Ramos (cell line): ENCODE measurements around the gene ITGAE.
"Not testable (repeated sequence)": the region's sequence is repeated elsewhere in the genome, so short reads cannot be mapped to it uniquely, and the experiment has no call there.

Source experiments
- in situ Hi-C: fragments of 300-500 bp; cut with MboI; formaldehyde crosslinking; loops from one replicate; pipeline ENCODE4 v1.14.3; 2022; ENCODE audit warnings: low sequenced_read_pairs; ENCODE audit not compliant: unreplicated experiment

Gene ITGAE, protein sequence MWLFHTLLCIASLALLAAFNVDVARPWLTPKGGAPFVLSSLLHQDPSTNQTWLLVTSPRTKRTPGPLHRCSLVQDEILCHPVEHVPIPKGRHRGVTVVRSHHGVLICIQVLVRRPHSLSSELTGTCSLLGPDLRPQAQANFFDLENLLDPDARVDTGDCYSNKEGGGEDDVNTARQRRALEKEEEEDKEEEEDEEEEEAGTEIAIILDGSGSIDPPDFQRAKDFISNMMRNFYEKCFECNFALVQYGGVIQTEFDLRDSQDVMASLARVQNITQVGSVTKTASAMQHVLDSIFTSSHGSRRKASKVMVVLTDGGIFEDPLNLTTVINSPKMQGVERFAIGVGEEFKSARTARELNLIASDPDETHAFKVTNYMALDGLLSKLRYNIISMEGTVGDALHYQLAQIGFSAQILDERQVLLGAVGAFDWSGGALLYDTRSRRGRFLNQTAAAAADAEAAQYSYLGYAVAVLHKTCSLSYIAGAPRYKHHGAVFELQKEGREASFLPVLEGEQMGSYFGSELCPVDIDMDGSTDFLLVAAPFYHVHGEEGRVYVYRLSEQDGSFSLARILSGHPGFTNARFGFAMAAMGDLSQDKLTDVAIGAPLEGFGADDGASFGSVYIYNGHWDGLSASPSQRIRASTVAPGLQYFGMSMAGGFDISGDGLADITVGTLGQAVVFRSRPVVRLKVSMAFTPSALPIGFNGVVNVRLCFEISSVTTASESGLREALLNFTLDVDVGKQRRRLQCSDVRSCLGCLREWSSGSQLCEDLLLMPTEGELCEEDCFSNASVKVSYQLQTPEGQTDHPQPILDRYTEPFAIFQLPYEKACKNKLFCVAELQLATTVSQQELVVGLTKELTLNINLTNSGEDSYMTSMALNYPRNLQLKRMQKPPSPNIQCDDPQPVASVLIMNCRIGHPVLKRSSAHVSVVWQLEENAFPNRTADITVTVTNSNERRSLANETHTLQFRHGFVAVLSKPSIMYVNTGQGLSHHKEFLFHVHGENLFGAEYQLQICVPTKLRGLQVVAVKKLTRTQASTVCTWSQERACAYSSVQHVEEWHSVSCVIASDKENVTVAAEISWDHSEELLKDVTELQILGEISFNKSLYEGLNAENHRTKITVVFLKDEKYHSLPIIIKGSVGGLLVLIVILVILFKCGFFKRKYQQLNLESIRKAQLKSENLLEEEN

DNA sequence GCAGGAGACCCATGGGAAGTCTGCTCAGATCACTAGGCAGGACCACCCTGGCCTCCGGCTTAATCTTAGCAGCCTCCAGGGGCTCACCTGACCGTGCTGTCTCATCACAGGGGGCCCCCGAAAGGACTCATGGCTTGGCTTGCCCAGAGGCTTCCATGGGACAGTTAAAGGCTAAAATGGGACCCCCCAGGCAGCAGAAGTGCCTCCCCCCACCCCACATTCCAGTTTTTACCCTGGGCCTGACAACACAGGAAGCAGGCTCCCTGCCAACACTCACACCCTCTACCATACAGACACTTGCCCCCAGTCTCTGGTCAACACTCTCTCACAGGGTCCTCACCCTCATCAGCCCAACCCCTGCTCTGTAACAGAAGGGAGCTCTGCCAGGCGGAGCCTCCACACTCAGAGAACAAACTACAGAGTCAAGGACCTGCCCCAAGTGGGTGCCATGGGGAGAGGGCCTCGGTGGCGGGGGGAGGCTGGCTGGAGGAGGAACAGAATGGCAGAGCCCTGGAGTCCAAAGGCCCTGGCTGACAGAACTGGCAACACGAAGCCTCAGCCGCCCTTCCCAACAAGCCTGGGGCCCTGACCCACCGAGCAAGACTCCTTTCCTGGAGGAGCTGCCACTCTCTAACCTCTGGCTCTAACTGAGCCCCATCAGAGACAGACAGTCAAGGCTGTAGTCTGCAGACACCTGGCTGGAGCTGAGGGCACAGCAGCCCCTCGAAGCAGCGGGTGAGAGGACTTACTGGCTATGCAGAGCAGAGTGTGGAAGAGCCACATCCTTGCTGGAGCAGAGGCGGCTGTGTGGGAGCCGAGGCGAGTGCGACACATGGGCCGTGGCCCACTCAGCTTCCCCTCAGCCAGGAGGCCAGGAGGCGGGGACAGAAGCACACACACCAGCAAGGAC lies at the start of gene ITGAE:
TSS of gene ITGAE (minus strand) at position 827 of the 910 bp plus-strand sequence. CDS start at position 783, 44 bp downstream.
- in situ Hi-C loops = no loop called here

DNA sequence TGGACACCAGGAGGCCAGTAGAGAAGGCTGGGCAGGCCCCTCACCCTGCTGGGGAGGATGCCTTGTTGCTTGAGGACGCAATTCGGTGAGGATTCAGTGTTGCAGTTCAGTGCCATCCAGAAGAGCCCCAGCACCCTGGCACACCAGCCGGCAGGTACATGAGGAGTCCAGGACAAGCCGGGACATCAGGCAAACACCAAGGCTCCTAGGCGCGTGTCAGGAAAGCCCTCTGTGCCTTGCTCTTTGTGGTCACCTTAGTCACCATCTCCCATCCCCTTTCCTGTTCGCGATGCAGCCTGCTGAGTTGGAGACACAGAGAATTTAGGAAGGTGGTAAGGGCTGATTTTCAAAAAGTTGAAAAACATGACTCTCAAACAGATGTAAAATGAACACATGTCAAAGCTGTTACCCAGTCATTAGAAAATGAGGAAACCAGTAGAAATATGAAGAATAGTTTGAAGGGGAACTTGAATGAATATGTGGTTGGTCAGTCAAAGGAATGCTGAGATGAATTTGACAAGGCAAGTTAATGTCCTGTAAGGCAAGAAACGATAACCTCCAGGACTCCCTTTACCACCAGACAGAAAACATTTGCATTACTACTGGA lies 47.3 kb upstream of the ITGAE start:
- in situ Hi-C loops = no loop called here

DNA sequence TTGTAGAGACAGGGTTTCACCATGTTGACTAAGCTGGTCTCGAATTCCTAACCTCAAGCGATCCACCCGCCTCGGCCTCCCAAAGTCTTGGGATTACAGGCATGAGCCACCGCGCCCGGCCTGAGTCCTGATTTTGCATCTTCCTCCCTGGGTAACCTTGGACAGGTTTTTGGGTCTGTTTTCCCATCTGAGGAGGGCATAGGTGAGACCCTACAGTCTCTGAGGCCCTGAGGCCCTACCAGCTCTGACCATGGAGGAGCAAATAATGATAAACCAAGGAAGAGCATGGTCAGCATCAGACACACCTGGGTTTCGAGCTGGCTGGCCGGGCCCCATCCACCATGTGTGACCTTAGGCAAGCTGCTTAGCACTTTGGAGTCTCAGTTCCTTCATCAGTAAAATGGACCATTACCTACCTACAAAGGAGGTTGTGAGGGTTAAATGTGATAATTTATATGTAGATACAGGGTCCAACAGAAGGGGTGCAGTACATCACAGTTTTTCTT lies 46.2 kb upstream of the ITGAE start:
- in situ Hi-C loops = no loop called here

DNA sequence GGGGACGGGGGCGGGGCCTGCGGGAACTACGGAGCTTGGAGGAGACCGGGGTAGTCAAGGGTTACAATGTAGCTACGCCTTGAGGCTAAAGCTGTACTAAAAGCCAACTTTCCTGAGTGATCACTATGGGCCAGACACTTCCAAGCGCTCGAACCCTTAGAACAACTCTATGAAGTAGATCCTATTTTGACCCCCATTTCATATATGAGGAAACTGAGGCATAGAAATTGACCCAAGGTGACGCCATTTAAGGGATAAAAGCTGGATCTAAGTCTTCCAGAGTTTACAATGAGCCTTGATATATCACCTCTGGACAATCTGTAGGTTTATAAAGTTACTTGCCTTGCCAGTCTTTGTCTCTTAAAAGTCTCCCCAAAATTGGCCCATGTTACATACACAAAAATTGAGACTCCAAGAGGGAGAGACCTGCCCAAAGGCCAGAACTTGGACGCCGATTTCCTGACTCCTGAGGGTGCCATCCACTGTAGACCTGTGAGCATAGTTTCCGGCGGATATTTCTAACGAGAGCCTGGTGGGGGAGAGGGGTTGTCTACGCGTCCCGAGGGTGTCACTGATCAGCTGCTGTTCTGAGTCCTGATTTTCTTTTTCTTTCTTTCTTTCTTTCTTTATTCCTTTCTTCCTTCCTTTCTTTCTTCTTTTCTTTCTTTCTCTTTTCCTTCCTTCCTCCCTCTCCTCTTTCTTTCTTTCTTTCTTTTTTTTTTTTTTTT lies 45.6 kb upstream of the ITGAE start:
- in situ Hi-C loops = no loop called here

DNA sequence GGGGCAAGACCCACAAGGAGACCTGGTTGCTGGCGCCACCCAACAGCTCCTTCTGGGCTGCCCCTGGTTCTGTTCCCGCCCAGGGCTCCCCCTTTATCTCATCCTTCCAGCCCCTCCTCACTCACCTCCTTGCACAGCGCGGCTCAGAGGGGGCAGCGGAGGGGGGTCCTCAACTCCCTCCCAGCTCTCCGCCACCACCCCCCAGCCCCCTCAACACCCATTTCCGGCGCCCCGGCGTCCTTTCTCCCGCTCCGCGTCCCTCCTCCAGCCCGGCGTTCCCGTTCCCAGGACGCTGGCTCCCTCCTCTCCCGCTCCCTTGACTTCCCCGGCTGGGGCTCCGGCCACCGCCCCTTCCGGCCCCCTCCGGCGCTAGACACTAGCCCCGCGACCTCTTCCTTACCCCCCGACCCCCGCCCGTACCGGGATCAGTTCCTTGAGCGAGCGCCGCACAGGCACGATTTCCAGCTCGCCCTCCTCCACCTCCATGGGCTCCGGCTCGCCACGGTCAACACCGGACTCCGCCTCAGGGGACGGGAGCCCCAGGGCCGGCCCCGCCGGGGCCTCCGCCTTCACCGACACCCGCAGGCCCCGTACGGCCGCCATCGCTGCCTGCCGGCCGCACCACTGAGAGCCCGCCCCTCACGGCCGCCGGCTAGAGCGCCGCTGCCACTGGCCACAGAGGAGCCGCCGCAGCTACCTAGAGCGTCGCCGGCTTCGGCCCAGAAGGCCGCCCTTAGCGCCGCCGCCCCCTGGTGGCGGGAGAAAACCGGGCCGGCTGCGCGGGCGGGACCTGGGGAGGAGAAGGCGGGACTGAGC lies 44.8 kb upstream of the ITGAE start, which contains the start of gene NCBP3:
TSS of gene NCBP3 (minus strand) at position 626 of the 816 bp plus-strand sequence. CDS start at position 603, 23 bp downstream.
- in situ Hi-C loops = no loop called here

DNA sequence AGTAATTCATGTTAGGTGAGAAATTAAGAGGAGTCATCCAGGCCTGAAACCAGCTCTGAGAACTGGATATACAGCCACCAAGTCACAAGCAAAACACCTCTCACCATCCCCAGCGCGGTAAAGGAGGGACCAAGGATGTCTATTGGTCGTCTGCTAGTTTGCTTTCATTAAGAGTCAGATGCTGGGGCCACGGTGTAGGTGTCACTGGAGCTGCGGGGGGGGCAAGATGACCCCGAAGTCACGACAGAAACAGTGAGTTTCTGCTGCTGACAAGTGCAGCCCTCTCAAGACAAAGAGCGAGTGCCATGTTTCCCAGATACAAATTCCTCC lies 44.3 kb upstream of the ITGAE start:
- in situ Hi-C loops = no loop called here

DNA sequence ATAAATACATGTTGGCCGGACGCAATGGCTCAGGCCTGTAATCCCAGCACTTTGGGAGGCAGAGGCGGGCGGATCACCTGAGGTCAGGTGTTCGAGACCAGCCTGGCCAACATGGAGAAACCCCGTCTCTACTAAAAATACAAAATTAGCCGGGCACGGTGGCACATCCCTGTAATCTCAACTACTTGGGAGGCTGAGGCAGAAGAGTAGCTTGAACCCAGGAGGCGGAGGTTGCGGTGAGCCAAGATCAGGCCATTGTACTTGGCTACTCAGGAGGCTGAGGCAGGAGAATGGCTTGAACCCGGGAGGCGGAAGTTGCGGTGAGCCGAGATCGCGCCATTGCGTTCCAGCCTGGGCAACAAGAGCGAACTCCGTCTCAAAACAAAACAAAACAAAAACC lies 43.6 kb upstream of the ITGAE start:
- in situ Hi-C loops = not testable (repeated sequence)

DNA sequence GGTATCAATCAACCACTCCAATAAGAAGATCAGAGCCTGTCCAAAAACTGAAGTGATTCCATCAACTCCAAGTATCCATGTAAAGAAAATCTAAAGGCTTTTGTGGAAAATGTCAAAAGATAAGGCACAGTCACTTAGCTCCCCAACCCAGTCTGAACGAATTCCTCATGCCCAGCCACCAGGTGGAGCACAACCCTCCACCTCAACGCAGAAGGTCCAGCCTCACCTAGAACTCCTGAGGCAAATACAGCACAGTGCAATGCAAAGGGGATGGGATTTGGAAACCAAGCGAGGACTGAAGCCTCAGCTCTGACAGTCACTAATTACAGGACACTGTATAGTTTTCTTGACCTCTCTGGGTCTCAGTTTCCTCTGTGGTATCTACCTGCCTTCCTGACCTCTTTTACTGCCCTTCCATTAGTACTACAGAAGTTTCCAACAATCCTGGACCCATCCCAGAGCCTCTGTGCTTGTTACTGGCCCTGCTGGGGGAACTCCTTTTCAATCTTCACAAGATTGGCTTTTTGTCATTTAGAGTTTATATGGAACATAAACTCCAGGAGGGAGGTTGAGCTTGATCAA lies 43.0 kb upstream of the ITGAE start:
- in situ Hi-C loops = no loop called here

DNA sequence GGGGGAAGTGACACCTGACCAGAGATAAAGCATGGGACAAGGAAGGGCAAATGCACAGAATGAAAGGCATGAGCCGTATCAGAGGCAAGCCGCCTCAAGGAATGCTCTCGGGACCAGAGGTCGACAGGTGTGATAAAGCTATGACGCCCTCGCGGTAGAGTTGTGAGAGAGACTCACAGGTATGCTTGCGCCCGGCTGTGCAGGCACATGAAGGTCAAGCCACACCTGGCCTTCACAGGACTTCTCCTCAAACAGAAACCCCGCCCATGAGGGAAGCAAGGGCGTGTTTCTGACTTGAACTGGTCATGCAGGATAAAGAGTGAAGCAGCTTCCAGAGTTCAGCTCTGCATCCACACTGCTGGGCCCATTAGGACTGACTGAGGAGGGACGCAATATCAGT lies 37.2 kb upstream of the ITGAE start:
- in situ Hi-C loops = no loop called here

DNA sequence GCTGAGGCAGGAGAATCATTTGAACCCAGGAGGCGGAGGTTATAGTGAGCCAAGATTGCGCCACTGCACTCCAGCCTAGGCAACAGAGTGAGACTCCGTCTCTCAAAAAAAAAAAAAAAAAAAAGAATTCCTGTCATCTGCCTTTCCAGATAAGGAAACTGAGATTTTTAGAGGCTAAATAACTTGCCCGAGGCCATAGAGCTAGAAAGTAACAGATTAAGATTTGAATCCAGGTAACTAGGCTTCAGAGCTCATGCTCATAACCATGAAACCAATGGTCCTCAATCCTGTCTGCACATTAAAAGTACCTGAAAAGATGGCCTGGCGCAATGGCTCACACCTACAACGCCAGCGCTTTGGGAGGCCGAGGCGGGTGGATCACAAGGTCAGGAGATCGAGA lies 35.6 kb upstream of the ITGAE start:
- in situ Hi-C loops = no loop called here

DNA sequence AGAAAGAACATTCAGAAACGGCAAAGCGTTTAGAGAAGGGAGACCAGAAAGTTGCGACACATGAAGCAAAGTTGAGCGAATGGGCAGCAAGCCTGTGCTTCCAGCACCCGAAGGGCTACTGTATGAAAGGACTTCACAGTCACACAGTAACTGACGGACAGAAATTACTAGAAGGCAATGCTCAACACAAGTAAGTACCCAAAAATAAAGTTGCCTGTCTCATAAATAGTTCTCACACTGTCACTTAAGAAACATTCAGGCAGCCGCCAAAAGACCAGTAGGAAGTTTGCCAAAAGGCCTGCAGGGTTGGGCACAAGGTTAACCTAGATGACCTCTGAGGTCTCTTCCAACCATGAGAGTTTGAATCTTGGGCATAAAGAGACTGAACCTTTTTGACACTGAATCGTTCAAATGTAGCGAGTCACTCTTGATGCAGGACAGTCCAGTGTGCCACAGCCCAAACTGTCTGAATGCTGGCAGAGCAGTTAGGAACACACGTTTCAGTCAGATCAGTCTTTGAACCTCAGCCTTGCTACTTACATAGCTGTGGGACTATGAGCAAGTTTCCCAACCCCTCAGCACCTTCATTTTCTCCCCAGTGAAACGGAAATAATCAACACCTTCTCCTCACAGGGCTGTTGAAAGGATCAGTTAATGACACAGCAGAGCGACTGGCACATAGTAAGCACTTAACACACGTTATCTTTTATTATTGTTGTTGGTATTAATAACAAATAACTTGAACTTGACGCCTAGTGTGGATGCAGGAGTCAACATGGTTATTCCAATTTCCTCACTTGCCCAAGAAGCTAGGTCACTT lies 34.6 kb upstream of the ITGAE start:
- in situ Hi-C loops = no loop called here

DNA sequence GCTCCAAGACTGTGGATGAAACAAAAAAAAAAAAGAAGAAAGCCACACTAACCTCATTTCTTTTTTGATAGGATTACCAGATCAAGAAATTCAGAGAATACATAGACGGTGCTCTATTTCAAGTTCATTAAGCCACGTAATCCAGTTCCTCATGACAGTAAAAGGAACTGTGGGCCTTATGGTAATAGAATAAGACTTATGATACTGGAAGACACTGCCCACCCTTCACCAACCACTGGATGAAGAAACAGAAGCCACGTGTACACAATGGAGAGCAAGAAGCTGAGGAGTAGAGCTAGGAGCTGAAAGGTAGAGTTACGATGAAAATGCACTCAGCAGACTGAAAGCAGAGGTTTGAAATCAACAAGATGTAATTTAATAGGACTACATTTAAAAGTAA lies 33.8 kb upstream of the ITGAE start:
- in situ Hi-C loops = no loop called here

DNA sequence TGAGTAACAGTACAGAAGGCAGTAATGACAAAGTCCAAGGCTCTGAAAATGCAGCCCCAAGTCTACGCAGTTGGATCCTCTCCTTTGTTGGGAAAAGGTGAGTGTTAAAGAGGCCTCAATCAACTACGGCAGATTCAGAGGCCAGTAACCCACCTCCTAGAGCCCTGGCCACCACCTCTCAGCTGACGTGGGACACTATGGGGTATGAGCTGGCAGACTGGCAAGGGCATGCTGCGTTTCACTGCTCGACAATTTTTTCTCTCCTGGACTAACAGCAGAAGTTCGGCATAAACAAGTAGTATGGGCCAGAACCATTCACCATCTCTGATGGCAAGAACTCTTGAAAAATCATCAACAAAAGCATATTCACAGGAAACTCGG lies 27.9 kb upstream of the ITGAE start:
- in situ Hi-C loops = no loop called here

DNA sequence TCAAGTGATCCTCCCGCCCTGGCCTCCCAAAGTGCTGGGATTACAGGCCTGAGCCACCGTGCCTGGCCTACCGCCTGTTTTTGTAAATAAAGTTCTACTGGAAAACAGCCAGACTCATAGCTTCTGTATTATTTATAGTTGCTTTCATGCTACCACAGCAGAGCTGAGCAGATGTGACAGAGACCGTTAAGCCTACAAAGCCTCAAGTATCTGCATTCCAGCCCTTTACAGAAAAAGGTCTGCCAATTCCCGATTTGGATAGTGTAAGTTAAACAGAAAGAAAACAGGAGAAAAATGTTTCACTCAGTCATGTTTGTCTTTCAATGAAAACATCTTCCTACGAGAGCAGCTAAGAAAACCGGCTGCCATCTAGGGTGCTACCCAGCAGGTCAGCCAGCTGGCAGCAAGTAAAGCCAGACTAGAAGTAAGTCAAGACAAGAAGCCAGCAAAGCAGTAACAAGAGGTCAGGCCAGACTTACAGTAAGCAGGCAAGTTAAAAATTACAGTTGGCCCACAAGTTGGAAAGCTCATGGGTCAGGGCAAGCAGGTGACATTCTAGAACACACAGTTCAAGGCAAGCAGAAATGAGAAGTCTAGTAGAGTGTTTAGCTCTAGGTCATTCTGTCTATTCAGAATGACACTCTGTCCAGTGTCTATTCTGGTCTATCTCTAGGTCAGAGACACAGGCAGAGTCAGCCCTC lies 27.3 kb upstream of the ITGAE start:
- in situ Hi-C loops = no loop called here

DNA sequence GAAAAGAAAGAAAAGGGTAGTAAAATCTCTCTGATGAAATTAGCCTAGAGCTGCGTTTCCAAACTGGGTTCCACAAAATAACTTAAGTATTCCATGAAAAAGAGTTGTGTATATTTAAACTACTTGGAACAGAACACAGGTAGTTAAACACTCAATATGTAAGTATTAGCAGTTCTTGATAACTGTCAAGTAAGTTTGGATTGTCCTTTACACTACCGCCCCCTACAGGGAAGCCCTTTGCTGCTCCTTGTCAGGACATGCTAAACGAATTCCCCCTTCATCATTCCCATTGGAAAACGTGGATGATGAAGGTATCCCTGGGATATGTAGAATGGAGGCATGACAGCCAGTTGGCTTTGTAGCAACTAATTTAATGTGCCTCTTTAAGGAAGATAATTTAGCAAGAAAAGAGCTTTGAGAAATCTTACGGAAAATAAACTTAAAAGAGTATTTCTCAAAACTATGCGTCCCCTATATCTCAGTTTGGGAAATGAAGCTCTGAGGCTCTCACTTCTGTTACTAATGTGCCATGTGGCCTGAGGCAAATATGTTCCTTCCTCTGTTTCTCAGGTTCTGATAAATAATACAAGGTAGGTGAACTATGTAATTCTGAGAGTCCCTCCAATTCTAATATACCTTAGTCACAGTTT lies 26.3 kb upstream of the ITGAE start:
- in situ Hi-C loops = no loop called here
